Activated CD4-positive, alpha-beta T cell treated with anti-CD3 and anti-CD28 coated beads, Interleukin-2, amount 50 U/mL, for 24 hours (primary cell): ENCODE data around the gene ITGB7.
"Not testable (repeated sequence)": the region's sequence is repeated elsewhere in the genome, so short reads cannot be mapped to it uniquely, and the experiment has no call there.

Experiments used
- DNase-seq, 2 donors: peaks; one replicate each; pipeline ENCODE4 v3.0.0-alpha.2; 2020; ENCODE audit warnings: low read depth in 1 of 2, low spot score in 1 of 2

The ITGB7 gene

DNA sequence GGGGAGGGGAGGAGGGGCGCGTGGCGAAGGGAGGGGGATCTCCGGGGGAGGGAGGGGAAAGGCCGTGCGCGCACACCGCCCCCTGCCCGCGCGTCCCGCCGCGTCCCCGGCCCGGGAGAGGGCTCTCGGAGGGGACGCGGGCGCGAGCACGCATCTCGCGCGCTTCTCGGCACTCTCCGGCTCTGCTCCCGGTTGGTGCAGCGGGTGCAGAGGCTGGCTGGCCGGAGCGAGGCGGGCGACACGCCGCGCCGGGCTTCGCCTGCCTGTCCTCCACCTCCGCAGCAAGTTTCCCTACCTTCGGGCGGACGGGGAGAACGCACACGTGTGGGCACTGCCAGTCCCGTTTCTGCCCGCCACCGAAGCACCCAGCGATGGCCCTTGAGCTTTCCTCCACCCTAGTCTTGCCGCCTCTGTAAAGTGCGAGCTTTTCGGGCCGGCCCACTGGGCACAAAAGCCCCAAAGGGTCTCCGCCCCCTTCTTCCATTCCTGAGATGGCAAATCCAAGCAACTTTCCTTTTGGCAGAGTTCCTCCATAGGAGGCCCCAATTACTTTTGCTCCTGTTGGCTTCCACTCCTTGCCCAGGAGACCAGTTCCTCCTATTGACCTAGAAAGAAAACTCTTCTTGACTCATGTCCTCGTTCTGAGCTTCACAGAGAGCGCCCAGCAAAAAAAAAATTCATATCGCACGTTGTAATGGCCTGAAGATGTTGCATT, 26.0 kb downstream of the ITGB7 start:
- peak in 1 of 2 donors; percentile 59 for DNase-seq

DNA sequence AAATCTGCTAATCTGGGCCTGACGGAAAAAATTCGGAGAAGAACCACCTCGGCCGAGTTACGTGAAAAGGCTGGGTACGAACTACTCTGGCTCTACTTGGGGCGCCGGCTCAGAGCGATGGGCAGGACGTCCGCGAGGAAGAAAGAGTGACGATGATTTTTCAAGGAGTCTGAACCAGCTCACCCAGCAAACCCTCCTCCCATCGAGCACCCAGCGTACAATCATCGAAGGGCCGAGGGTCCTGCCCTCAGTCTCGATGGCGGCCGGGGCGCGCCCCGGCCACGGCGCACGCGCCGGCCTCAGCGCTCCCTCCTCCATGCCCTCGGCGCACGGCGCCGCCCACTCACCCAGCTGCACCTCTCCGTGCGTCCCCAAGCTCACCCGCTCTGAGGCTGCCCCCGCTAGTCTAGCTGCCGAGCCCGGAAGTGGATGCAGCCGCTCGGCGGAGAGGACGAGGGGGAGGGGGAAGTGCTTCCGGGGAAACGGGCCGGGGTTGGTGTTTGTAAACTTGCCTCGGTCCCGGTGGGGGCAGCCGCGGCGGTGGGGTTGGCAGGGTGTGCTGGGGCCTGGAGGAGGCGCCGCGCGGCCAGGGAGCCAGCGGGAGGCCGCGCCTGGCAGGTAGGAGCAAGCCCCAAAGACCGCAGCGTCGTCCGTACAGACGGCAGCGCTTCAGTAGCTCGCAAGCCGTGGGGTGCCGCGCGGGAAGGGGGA, 26.7 kb downstream of the ITGB7 start, which contains the start of the genes CSAD and ZNF740:
CSAD (minus strand) TSS at position 706 of the 711 bp plus-strand sequence. CDS start 7,455 bp downstream, outside the sequence.
ZNF740 (plus strand) TSS at position 503 of the 711 bp plus-strand sequence. CDS start 1,262 bp downstream, outside the sequence.
- peak; percentile 93 to 97 for DNase-seq

DNA sequence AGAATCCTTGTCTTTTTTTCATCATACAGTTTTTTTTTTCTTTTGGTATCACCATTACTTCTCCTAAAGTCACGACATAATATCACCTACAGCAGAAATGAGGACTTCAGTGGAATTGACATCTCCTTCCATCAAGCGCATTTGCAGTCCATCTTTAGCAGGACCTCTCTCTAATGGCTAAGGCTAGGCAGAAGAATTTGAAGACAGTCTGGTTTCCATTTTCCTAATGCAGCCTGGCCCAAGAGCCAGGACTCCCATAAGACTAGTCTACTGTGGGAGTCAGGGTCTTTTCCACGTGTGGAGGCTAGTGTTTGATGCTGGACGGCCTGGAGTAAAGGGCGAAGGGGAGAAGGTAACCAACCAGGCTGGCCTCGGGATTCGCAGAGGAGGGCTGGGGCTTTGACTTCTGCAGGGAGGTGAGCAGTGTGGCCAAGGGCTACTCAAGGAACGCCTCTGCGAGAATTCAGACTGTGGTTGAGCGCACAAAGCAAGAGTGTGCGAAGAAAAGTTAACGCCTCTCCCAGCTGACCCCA, 27.3 kb downstream of the ITGB7 start:
- no peak for DNase-seq

DNA sequence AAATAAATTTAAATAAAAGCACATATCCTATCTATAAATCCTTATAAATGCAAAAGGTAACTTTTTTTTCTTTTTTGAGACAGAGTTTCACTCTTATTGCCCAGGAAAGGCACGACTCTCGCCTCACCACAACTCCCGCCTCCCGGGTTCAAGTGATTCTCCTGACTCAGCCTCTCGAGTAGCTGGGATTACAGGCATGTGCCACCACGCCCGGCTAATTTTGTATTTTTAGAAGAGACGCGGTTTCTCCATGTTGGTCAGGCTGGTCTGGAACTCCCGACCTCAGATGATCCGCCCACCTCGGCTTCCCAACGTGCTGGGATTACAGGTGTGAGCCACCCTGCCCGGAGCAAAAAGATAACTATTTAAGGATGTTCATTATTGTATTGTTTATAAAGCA, 28.2 kb downstream of the ITGB7 start:
- not testable (repeated sequence) for DNase-seq

DNA sequence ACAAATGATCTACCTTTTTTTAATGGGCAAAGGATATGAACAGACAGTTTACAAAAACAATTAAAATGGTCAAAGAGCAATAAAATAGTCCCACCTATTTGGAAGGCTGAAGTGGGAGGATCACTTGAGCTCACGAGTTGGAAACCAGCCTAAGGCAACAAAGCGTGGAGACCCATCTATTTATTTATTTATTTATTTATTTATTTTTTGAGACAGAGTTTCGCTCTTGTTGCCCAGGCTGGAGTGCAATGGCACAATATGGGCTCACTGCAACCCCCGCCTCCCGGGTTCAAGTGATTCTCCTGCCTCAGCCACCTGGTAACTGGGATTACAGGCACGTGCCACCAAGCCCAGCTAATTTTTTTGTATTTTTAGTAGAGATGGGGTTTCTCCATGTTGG, 29.6 kb downstream of the ITGB7 start:
- not testable (repeated sequence) for DNase-seq

DNA sequence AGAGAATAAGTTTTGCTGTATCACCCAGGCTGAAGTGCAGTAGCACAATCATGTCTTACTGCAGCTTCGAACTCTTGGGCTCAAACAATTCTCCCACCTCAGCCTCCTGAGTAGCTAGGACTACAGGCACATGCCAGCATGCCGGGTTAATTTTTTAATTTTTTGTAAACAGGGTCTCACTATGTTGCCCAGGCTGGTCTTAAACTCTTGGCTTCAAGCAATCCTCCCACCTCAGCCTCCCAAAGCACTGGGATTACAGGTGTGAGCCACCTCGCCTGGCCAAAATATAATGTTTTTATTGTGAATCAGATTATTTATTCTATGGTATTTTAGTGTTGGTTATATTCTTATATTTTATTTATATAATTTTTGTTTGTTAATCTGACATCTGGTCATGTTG, 30.3 kb downstream of the ITGB7 start:
- DNase-seq = no peak

DNA sequence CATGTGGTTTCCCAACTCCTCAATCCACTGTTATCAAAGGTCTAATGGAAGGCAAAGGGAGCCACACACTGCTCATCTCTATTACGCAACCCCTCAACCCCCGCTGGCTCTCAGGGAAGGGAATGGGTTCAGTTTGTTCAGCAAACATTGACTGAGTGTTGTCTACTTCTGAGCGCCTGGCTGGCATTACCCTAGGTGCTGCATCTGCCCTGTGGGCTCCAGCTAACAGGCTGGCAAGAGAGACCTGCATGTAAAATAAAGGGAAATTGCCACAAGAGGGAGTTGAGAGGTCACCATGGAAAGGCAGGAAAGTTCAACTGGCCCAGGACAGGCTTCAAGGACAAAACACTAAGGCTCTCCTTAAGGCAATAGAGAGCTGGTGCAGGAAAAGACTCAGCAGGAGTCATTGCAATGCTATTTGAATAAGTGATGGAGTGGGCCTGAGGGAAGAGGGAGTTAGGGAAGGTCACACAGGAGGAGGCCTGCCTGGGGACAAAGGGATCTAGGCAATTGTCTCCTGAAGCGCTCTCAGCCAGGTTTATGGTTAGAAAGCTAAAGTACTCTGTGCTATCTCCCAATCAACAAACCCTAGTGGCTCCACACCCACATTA, 32.1 kb downstream of the ITGB7 start:
- DNase-seq = no peak

DNA sequence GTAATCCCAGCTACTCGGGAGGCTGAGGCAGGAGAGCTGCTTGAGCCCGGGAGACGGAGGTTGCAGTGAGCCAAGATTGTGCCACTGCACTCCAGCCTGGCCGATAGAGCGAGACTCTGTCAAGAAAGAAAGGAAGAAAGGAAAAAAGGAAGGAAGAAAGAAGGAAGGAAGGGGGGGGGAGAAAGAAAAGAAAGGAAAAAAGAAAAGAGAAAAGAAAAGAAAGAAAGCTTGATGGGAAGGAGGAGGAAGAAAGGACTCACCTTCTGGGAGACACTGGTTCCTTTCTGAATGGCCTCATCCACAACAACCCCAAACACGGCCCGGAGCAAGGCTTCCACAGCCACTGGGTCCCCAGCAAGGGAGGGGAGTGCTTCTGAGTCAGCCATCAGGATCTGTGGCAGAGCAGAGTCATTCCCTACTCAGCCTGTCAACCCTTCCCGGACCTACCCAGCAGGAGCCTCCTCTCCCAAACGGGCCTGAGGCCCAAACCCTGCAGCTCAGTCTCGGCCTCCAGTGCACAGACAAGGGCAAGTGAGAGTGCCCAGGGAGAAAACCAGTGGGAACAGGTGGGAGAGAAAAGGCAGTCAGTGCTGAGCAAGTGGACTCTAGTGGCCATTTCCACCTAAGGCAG, 33.9 kb downstream of the ITGB7 start:
- no peak for DNase-seq

DNA sequence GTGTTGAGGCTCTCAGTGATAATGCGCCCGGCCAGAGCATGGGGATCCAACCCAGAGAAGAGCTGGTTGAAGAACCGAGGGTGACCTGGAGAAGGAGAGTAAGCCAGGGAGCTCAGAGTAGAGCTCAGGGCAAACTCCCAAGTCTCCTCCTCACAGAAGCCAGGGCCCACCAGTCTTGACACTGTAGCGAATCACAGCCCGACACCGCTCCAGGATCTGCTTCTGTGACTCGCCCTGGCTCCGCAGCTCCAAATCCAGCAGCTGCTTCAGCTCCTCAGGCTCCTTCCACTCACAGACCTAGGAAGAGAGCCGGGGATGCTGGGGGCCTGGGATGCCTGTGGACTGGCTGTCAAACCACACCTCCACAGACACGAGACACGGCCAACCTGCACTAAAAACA, 34.7 kb downstream of the ITGB7 start:
- DNase-seq = no peak

DNA sequence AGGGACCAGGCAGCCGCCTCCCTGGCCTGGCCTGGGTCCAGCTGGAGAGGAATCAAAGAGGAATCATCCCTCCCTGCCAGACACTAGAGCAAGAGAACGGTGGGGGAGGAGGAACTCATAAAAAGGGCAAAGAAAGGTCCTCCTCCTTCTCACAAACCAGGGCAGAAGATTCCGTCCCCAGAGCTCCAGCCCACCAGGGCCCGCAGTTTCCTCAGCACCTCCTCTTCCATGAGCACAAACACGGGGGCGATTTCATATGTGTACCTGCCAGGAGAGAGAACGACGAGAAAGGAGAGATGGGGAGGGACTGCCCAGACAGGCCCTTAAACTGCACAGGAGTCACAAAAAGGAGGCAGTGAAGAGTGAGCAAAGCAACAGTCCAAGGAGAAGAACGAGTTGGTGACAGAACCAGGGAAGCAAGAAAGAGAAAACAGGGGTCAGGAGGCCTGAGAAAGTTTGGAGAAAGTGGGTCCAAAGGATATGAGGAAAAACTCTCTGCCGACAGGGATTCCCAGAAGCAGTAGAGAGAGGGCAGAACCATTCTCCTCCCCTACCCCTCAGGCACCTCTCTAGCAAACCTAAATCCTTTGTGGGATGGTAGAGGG, 35.2 kb downstream of the ITGB7 start:
- no peak for DNase-seq

DNA sequence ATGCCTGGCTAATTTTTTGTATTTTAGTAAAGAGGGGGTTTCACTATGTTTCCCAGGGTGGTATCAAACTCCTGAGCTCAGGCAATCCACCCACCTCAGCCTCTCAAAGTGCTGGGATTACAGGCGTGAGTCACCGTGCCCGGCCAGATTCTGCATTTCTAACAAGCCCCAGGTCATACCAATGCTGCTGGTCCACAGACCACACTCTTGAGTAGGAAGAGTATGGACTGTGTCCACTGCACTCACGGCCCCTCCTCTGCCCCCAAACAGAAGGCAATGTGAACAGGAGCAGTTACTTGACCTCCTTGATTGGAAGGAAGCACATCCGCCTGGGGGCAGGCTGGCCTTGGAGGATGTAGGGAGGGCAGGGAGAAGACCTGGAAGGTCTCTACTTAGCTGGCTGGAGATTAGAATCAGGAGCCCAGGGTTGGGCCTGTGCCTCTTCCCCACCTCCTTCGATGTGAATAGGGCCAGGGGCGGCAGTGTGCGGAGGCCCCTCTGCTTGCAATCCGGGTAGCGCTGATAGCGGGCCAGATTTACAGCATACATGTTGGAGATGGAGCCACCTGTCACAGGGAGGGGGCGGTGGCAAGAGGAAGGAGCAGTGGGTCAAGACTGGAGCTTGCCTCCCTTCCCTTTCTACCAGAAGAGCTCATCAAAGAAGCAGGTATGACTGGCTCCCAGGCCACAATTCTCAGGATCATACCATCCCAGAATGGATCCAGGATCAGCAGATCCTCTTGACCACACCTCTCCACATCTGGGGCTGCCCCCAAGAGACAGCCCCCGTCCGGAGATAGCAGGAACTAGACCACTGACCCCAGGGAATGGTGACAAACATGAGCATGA, 36.0 kb downstream of the ITGB7 start:
- DNase-seq = no peak

DNA sequence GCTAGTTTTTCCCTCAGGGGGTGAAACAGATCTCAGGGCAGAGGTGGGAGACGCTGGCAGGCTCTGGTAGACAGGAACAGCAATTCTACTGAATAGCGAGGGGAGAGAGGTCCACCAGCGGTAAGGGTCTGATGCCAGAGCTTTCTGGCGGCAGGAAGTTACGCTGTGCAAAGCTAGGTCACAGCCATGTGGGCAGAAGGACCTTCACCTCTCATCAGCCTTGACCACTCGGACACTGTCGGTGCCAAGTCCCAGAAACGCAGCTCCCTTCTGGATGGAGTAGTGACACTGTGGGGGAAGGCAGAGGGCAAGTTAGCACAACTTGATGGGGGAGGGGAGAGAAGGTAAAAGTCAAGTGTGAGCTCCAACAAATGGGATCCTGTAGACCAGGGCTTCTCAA, 36.8 kb downstream of the ITGB7 start:
- no peak for DNase-seq

DNA sequence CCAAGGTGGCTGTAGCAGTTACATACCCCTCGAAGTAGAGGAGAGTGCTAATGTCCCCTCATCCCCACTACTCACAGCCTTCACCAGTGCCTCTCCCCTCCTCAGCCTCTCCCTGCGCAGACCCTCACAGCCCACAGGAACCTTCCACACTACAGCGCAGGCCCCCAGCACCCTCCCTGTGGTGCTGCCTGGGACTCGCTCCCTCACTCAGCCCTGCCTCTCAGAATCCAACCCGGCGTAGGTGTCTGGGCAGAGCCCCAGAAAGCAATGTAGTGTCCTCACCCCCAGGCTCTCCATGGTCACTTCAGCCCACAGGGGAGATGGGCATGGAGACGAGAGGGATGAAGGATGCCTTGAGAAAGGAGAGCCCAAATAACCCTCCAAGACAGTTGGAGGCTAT, 37.4 kb downstream of the ITGB7 start:
- no peak for DNase-seq

DNA sequence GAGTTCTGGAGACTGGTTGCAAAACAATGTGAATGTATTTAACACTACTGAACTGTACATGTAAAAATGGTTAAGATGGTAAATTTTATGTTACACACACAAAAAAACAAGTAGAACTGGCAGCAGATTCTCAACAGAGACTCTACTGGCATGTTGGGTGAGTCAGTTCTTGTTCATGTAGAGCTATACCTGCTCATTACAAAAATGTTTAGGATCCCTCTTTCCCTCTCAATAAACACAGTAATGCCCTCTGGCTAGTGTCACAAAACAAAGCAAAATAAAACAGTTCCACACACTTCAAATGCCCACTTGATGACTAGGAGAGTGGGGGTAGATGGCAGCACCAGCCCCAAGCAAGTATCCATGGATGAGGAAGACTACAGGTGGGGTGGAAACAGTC, 40.2 kb downstream of the ITGB7 start:
- no peak for DNase-seq

DNA sequence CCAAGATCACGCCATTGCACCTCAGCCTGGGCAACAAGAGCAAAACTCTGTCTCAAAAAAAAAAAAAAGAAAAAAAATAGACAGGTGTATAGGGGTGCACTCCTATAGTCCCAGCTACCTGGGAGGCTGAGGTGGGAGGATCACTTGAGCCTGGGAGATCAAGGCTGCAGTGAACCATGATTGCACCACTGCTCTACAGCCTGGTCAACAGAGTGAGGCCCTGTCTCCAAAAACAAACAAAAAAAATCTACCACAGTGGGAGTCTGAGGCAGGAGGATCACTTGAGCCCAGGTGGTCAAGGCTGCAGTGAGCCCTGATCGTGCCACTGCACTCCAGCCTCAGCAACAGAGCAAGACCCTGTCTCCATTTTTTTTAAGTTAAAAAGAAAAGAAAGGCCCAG, 44.0 kb downstream of the ITGB7 start:
- not testable (repeated sequence) for DNase-seq

DNA sequence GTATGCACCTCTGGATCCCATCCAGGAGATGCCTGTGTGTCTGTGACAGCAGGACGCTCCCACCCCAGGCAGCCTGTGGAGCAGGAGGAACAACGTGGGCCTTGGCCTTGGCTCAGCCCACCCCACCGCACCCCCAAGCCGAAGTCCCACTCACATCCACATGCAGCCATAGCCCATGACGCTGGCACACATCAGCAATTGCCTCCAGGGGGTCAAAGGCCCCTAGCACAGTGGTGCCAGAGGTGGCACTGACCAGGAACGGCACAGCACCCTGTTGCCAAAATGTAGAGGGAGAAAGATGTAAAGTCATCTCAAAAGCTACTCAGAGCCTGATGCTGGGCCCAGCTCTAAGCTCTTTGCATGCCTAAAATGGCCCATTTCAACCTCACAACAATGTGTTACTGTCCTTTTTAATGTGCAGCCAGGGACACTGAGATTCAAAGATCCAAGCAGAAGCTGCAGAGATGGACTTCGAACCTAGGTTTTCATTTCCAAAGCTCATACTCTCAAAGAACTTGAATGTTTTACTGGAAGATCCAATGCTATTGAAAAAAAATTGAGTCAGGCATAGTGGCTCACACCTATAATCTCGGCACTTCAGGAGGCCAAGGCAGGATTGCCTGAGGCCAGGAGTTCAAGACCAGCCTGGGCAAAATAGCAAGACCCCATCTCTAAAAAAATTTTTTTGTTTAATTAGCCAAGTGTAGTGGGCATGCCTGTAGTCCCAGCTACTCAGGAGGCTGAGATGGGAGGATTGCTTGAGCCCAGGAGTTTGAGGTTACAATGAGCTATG, 45.7 kb downstream of the ITGB7 start:
- DNase-seq = no peak

DNA sequence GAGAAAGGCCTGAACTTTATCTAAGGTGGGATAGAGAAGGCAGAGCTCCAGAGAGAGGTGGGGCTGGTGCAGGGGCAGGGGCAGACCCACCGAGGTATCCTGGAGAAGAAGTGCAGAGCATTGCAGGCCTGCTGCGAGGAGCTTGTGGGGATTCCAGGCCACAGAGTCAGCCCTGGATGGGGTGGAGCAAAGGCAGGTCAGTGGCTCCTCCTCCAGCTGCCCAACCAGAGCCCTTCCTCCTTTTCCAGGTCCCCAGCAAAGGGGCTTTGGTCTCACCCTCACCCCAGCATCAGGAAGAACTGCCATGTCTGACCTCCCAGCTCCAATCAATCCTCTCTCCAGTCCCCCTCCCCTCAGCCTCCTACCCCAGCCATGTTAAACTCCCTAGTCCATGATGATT, 46.4 kb downstream of the ITGB7 start:
- DNase-seq = no peak

DNA sequence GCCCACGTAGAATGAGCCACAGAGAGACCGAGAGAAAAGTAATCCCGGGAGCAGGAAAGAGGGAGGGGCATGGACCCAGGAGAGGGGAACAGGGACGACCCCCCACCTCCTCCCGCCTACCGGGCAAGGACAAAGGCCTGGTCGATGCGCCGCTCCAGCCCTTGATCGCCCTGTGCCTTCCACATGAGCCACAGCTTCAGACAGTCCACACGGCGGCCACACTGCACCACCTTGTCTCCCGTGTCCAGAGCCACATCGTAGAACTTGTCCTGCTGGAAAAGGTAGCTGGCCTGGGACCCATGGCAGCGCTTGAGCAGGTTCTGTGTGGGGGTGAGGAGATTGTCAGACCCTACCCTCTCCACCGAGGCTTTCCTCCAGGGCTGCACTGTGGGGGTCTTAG, 47.1 kb downstream of the ITGB7 start:
- no peak for DNase-seq

DNA sequence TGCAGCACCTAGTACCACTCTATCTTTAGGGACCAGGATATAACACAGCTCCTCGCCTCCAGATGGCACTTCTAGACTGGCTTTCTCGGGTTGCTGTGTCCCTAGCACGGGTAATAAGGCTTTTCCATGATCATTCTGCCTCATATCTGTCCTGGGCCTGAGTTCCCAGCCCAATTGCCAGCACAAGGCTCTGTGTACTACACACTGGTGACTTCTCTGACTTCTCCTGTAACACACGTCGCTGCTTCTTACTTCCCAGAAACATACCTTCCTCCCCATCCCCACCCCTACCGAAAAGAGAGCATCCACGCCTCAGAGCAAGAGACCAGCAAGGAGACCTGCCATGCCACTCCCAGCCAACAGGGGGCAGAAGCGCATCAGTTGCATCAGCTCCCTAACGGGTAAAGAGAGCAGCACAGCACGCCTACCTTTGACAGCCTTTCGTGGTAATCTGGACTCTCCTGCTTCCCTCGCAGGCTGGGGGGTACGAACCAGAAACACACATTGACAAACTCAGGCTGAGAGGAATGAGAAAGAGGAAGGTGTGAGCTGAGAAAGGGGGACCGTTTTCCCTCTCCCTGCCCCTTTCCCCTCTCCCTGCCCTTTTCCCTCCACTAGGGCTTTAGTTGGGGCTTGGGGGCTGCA, 47.7 kb downstream of the ITGB7 start:
- peak; percentile 86 to 87 for DNase-seq
